Stomach smooth muscle (tissue), 2 donors: ENCODE results near the gene CHTOP.

Experiments
- H3K27ac ChIP-seq: one replicate; pipeline ENCODE4 v1.7.0; 2013; ENCODE audit warnings: mild to moderate bottlenecking, low read length, inconsistent platforms
- H3K27me3 ChIP-seq, 2 donors: one replicate each; pipeline ENCODE4 v1.7.0; 2013; ENCODE audit warnings: low read length in 2 of 2; ENCODE audit not compliant: insufficient read depth in 2 of 2, control insufficient read depth in 1 of 2
- H3K36me3 ChIP-seq, 2 donors: one replicate each; pipeline ENCODE4 v1.7.0; 2013; ENCODE audit warnings: low read length in 2 of 2; ENCODE audit not compliant: control insufficient read depth in 2 of 2, insufficient read depth in 2 of 2
- H3K4me1 ChIP-seq: one replicate; pipeline ENCODE4 v1.7.0; 2013; ENCODE audit warnings: low read length; ENCODE audit not compliant: control insufficient read depth, insufficient read depth
- H3K4me3 ChIP-seq, 2 donors: one replicate each; pipeline ENCODE4 v1.7.0; 2013; ENCODE audit warnings: low read length in 2 of 2
- H3K9ac ChIP-seq, 2 donors: one replicate each; pipeline ENCODE4 v1.7.0; 2013; ENCODE audit warnings: low read length in 2 of 2, mild to moderate bottlenecking in 1 of 2
- H3K9me3 ChIP-seq, 2 donors: one replicate each; pipeline ENCODE4 v1.7.0; 2013; ENCODE audit warnings: low read length in 2 of 2; ENCODE audit not compliant: control insufficient read depth in 2 of 2
- donor health status: healthy.
- donor health status: Pancreatic carcinoma.

The CHTOP gene

GRCh38 chr1:153612755-153613331 is 21.0 kb upstream of the CHTOP start, which contains the start of gene S100A16:
Gene S100A16 (minus strand): TSS chr1:153613137. CDS start chr1:153608151, 4,986 bp downstream.
- H3K9ac ChIP-seq: peak within 1 kb of the TSS; percentile 86 to 95
- no peaks in the 10 kb centered on the region for H3K9me3 ChIP-seq
- H3K27me3 ChIP-seq: no peaks in the 10 kb centered on the region
- H3K4me3 ChIP-seq: peak within 1 kb of the TSS; percentile 80 to 91
- H3K36me3 ChIP-seq: no peaks in the 10 kb centered on the region
- peaks cover 68% of the 10 kb centered on the region for H3K4me1 ChIP-seq
- H3K27ac ChIP-seq: peak within 1 kb of the TSS; percentile 79

GRCh38 chr1:153613406-153613805 is 20.5 kb upstream of the CHTOP start:
- Histone ChIP-seq H3K27me3 (no peaks in the 10 kb centered on the region), H3K4me1 (peaks cover 63% of the 10 kb centered on the region), H3K4me3 (peak overlapping the region; percentile 80 to 91), H3K9me3 (no peaks in the 10 kb centered on the region), H3K9ac (peak overlapping the region; percentile 86 to 95), H3K36me3 (no peaks in the 10 kb centered on the region), H3K27ac (peak overlapping the region; percentile 79)

- Histone ChIP-seq H3K27me3 (no peaks in the 10 kb centered on the region), H3K4me3 (no peak overlapping the region), H3K4me1 (peaks cover 54% of the 10 kb centered on the region), H3K9ac (no peak overlapping the region), H3K9me3 (no peaks in the 10 kb centered on the region), H3K27ac (no peak overlapping the region), H3K36me3 (peaks cover 0 to 4% of the 10 kb centered on the region in 2 donors)
These were observed 19.5 kb upstream of the CHTOP start for GRCh38 chr1:153614189-153614900.

DNA sequence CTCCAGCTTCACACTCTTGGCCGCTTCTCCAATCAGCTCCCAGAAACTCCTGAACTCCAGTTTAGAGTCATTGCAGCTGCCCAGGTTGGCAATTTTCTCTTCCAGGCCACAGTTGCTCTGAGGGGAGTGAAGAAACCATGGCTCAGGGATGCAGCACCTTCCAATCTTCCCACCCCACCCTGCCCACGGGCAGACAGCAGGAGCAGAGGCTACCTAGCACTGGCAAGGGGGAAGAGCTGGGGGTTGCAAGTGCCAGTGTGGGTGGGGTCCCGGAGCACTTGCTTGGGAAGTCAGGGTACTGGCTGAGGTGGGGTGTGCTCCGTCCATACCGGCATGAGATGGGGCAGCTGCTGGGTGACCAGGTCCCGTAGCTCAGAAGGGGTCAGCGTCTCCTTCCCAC is 19.0 kb upstream of the CHTOP start:
- H3K27me3 ChIP-seq: no peaks in the 10 kb centered on the region
- peaks cover 0 to 7% of the 10 kb centered on the region in 2 donors for H3K36me3 ChIP-seq
- peaks cover 49% of the 10 kb centered on the region for H3K4me1 ChIP-seq
- no peaks in the 10 kb centered on the region for H3K9me3 ChIP-seq
- no peak overlapping the region for H3K4me3 ChIP-seq
- H3K27ac ChIP-seq: no peak overlapping the region
- H3K9ac ChIP-seq: no peak overlapping the region

DNA sequence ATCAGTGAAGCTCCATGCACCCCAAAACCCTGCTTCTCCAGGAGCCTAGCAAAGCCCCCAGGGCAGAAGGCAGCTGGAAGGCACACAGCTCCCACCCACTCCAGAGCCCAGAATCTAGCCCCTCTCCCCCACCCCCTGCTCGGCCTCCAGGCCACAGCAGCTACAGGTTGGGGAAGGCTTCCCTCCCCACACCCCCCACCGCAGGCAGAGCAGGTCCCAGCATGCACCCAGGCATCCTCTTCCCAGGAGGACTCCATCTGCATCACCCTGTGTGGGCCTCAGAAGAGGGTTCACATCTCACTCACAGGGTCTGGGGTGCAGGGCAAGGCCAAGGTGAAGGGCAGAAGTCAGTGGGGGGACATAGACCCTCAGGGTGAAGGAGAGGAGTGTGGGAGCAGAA is 18.5 kb upstream of the CHTOP start:
- Histone ChIP-seq H3K27ac (no peak overlapping the region), H3K9me3 (no peaks in the 10 kb centered on the region), H3K4me3 (no peak overlapping the region), H3K36me3 (peaks cover 0 to 7% of the 10 kb centered on the region in 2 donors), H3K9ac (no peak overlapping the region), H3K4me1 (peaks cover 45% of the 10 kb centered on the region), H3K27me3 (no peaks in the 10 kb centered on the region)

DNA sequence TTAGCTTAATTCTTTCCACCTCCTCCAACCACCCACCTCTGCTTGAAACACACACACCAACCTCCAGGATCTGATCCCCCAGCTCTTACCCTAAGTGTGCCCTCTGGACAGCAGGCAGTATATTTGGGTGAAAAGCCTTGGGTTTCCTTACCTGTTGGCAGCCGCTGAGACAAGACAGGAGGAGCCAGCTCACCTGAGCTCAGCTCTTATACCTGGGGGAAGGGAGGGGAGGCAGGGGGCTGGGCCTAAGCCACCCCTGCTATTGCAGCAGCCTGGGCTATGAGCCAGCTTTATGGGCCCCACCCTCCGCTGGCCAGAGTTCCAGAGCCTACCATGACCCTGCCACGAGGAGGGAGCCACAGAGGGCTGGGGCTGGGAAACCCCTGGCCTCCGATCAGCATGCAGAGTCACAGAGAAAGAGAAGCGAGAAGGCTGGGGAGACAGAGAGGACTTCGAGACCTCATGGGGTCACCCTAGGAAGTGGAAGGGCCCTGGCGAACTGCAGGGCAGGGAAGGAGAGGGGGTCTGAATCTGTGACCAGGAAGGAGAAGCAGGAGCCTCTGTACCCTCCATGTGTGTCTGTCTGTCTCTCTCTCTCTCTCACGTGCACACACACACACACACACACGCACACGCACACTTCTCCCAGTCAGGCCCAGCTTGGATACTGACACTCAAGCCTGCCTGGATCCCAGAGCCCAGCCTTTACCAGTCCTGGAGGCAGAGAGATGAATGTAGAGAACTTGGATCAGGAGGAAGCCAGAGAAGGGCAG is 17.5 kb upstream of the CHTOP start, which contains the start of gene S100A14:
TSS of gene S100A14 (minus strand) at position 182 of the 773 bp plus-strand sequence. CDS start 467 bp downstream, outside the sequence.
- H3K36me3 ChIP-seq: peaks cover 0 to 7% of the 10 kb centered on the region in 2 donors
- no peaks in the 10 kb centered on the region for H3K9me3 ChIP-seq
- no peak within 1 kb of the TSS for H3K9ac ChIP-seq
- H3K27me3 ChIP-seq: no peaks in the 10 kb centered on the region
- H3K4me3 ChIP-seq: no peak within 1 kb of the TSS
- no peak within 1 kb of the TSS for H3K27ac ChIP-seq
- peaks cover 37% of the 10 kb centered on the region for H3K4me1 ChIP-seq

GRCh38 chr1:153616917-153617311 is 17.0 kb upstream of the CHTOP start:
- Histone ChIP-seq H3K4me3 (no peak overlapping the region), H3K27me3 (no peaks in the 10 kb centered on the region), H3K27ac (no peak overlapping the region), H3K9ac (no peak overlapping the region), H3K9me3 (no peaks in the 10 kb centered on the region), H3K4me1 (peaks cover 31% of the 10 kb centered on the region), H3K36me3 (peaks cover 0 to 7% of the 10 kb centered on the region in 2 donors)

DNA sequence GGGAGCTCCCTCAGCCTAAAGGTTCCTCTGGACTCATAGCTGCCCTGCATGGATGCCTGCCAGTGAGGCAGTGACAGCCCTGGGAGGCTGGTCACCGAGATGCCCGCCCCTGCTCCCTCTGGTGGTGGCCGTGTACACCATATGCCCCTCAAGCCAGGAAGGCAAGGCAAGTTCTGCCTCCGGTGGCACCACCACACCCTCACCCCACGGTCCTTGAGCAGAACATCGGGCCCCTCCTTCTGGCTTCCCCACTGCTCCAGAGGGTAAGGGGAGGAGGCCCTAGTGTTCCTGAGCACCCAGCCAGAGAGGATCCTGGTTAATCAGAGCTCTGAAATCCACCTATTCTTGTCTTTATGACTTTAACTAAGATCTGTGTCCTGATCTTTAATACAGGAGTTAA is 16.2 kb upstream of the CHTOP start:
- Histone ChIP-seq H3K4me1 (peaks cover 28% of the 10 kb centered on the region), H3K27me3 (no peaks in the 10 kb centered on the region), H3K4me3 (no peak overlapping the region), H3K36me3 (peaks cover 0 to 7% of the 10 kb centered on the region in 2 donors), H3K9me3 (no peaks in the 10 kb centered on the region), H3K9ac (no peak overlapping the region), H3K27ac (no peak overlapping the region)

GRCh38 chr1:153619171-153619570 is 14.7 kb upstream of the CHTOP start:
- Histone ChIP-seq H3K36me3 (peaks cover 0 to 7% of the 10 kb centered on the region in 2 donors), H3K9ac (no peak overlapping the region), H3K4me1 (peaks cover 25% of the 10 kb centered on the region), H3K27me3 (no peaks in the 10 kb centered on the region), H3K27ac (no peak overlapping the region), H3K9me3 (no peaks in the 10 kb centered on the region), H3K4me3 (no peak overlapping the region)

DNA sequence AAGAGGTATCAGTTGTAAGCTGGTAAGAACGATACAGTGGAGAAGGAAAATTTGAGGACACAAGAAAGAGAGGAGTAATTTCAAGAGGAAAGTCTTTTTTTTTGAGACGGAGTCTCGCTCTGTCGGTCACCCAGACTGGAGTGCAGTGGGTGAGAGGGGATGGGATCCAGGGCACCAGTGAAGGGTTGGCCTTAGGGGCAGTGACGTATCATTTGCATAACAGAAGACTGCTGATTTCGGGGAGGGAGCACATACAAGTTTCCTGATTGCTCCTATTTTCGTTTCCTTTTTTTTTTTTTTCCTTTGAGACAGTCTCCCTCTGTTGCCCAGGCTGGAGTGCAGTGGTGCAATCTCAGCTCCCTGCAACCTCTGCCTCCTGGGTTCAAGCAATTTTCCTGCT is 10.8 kb upstream of the CHTOP start:
- Histone ChIP-seq H3K9me3 (no peaks in the 10 kb centered on the region), H3K9ac (no peak overlapping the region), H3K36me3 (peaks cover 0 to 7% of the 10 kb centered on the region in 2 donors), H3K27me3 (no peaks in the 10 kb centered on the region), H3K27ac (no peak overlapping the region), H3K4me3 (no peak overlapping the region), H3K4me1 (peaks cover 40% of the 10 kb centered on the region)
